ENCODE measurements around the gene ASIC5. TPM values are rescaled to one million over a fixed set of nuclear protein-coding genes. Genes with fewer than 3 reads are reported as not detected.

Gene ASIC5
- total and polyA plus RNA-seq, 2 of the 4 experiments (the other 2 are of a cell fraction) = not detected

GRCh38 chr4:155885666-155886065 is 19.6 kb upstream of the ASIC5 start:
- H3K23ac ChIP-seq (ENCODE audit: low read depth, low read length) = no peak overlapping the region
- BruUV-seq (replicated peaks) = no TSS peak
- TF ChIP-seq MAZ (IDR thresholded peaks at IDR 0.05; ENCODE audit: borderline replicate concordance, low read depth, low read length) (no peak), MAFK (IDR thresholded peaks at IDR 0.05; ENCODE audit: low read depth, low read length) (no peak)
- no peak overlapping the region for H3K56ac ChIP-seq (ENCODE audit: extremely low read depth, insufficient read depth, low read length)
- POLR2A ChIA-PET (ENCODE audit: unreplicated experiment) = no interaction called here
- no peak overlapping the region for H2BK20ac ChIP-seq (ENCODE audit: low read depth, low read length)
- no peak overlapping the region for H4K91ac ChIP-seq (ENCODE audit: insufficient read depth, low read depth, low read length)
- H3K18ac ChIP-seq (ENCODE audit: low read depth, low read length) = no peak overlapping the region
- H3K9me3 ChIP-seq (ENCODE audit: control insufficient read depth, insufficient read depth, low read length) = 0 out of 2 replicates have a peak, but pooled peaks cover 1% of the 10 kb centered on the region
- intact Hi-C loops (cut with micrococcal nuclease) = no loop called here
- no peak overlapping the region for H2AFZ ChIP-seq (replicated peaks; ENCODE audit: low read length, poor library complexity)
- no peak for DNase-seq
- no CpG with 5 or more reads among the region's 6 CpGs for WGBS, 2 experiments (ENCODE audit: extremely low coverage in 2 of 2, insufficient read length in 1 of 2)
- no peak overlapping the region for H3K27ac ChIP-seq (ENCODE audit: insufficient read depth, low read length)
- no peak overlapping the region for H2BK120ac ChIP-seq (ENCODE audit: low read depth, low read length)
- H3K36me3 ChIP-seq (ENCODE audit: control insufficient read depth, insufficient read depth, low read length) = no peaks in the 10 kb centered on the region
- dilution Hi-C loops (cut with HindIII; ENCODE audit: low sequenced_read_pairs, unreplicated experiment) = no loop called here
- no peak overlapping the region for H4K5ac ChIP-seq (ENCODE audit: low read depth, low read length)
- no peak overlapping the region for H2AK5ac ChIP-seq (ENCODE audit: low read depth, low read length)
- no peak overlapping the region for H3K9ac ChIP-seq (ENCODE audit: low read depth, low read length)
- no peak overlapping the region for H4K8ac ChIP-seq (ENCODE audit: low read depth in 2 of 2, low read length in 2 of 2)
- H3K4me1 ChIP-seq (ENCODE audit: control insufficient read depth, insufficient read depth, low read length) = no peaks in the 10 kb centered on the region
- in situ Hi-C loops (cut with MboI; ENCODE audit: low sequenced_read_pairs) = no loop called here
- no peaks in the 10 kb centered on the region for H3K79me1 ChIP-seq (ENCODE audit: low read depth in 1 of 2, low read length in 2 of 2)
- CTCF ChIA-PET = no interaction called here
- H3K14ac ChIP-seq (replicated peaks; ENCODE audit: low read depth, low read length) = no peak overlapping the region
- H3K4me3 ChIP-seq (ENCODE audit: insufficient read depth, low read depth, low read length) = no peak overlapping the region
- H3K27me3 ChIP-seq (ENCODE audit: control insufficient read depth, insufficient read depth, low read length) = no peaks in the 10 kb centered on the region
- no peaks in the 10 kb centered on the region for H3K9me1 ChIP-seq (ENCODE audit: insufficient read depth, low read length)
- ATAC-seq (ENCODE audit: low read depth) = no peak
- H2BK5ac ChIP-seq (ENCODE audit: low read depth, low read length, poor library complexity, severe bottlenecking) = no peak overlapping the region
- H3K4me2 ChIP-seq (ENCODE audit: low read depth, low read length) = no peak overlapping the region
- H2AK9ac ChIP-seq (replicated peaks; ENCODE audit: low read depth, low read length, poor library complexity) = no peak overlapping the region
- H4K20me1 ChIP-seq (ENCODE audit: insufficient read depth, low read length) = no peaks in the 10 kb centered on the region
- H2BK15ac ChIP-seq (ENCODE audit: low read depth, low read length) = no peak overlapping the region
- no peak overlapping the region for H3K4ac ChIP-seq (ENCODE audit: low read depth, low read length)
